HepG2 (cell line): ENCODE data around the gene TLE2. TPM values are rescaled to one million over a fixed set of nuclear protein-coding genes. Genes with fewer than 3 reads are reported as not detected.

Experiments
- BRCA1 ChIP-seq: sonication (generic); formaldehyde crosslinking; IDR thresholded peaks from 2 replicates; pipeline ENCODE4 v1.4.0; 2020; ENCODE audit warnings: missing genetic modification reagents
- FOXO1 ChIP-seq: sonication (generic); formaldehyde crosslinking; IDR thresholded peaks from 2 replicates; pipeline ENCODE4 v1.4.0; 2020; ENCODE audit warnings: missing genetic modification reagents
- GABPB1 ChIP-seq: IDR thresholded peaks from 2 replicates; pipeline ENCODE4 v1.6.1; 2016; ENCODE audit warnings: mild to moderate bottlenecking, missing genetic modification reagents, moderate library complexity, missing compliant biosample characterization
- HNRNPUL1 ChIP-seq: fragments of 200-400 bp; formaldehyde crosslinking; IDR thresholded peaks from 2 replicates; pipeline ENCODE4 v1.6.1; 2017; ENCODE audit warnings: low read depth, mild to moderate bottlenecking, low read length, moderate library complexity
- MIER2 ChIP-seq: IDR thresholded peaks from 2 replicates; pipeline ENCODE4 v1.6.1; 2016; ENCODE audit warnings: missing biosample characterization, missing genetic modification reagents
- NCOA1 ChIP-seq: sonication (generic); formaldehyde crosslinking; IDR thresholded peaks from 2 replicates; pipeline ENCODE4 v1.9.0; 2021; ENCODE audit warnings: missing genetic modification reagents
- NR2C2 ChIP-seq: sonication (generic); formaldehyde crosslinking; IDR thresholded peaks from 2 replicates; pipeline ENCODE4 v1.4.0; 2020; ENCODE audit warnings: missing genetic modification reagents, mild to moderate bottlenecking, moderate library complexity, borderline replicate concordance
- PTBP1 ChIP-seq: fragments of 200-400 bp; formaldehyde crosslinking; IDR thresholded peaks from 2 replicates; pipeline ENCODE4 v1.6.1; 2018; ENCODE audit warnings: low read length, low read depth; ENCODE audit not compliant: poor library complexity, severe bottlenecking
- TCF7 ChIP-seq: sonication (generic); IDR thresholded peaks from 2 replicates; pipeline ENCODE4 v1.6.1; 2016; ENCODE audit warnings: antibody characterized with exemption, low read depth
- ZBTB20 ChIP-seq: sonication (generic); formaldehyde crosslinking; IDR thresholded peaks from 2 replicates; pipeline ENCODE4 v1.8.1; 2023; ENCODE audit warnings: missing genetic modification reagents, low read depth, mild to moderate bottlenecking, borderline replicate concordance
- ZNF230 ChIP-seq: sonication (generic); formaldehyde crosslinking; IDR thresholded peaks from 2 replicates; pipeline ENCODE4 v1.4.0; 2020; ENCODE audit warnings: mild to moderate bottlenecking, missing genetic modification reagents
- ZNF337 ChIP-seq: sonication (generic); formaldehyde crosslinking; IDR thresholded peaks from 2 replicates; pipeline ENCODE4 v1.5.1; 2020; ENCODE audit warnings: missing genetic modification reagents, low read depth, mild to moderate bottlenecking, borderline replicate concordance
- ZNF501 ChIP-seq: sonication (generic); formaldehyde crosslinking; IDR thresholded peaks from 2 replicates; pipeline ENCODE4 v1.5.1; 2020; ENCODE audit warnings: mild to moderate bottlenecking, moderate library complexity, missing genetic modification reagents
- ZNF737 ChIP-seq: sonication (generic); formaldehyde crosslinking; IDR thresholded peaks from 2 replicates; pipeline ENCODE4 v1.5.0; 2020; ENCODE audit warnings: missing genetic modification reagents, mild to moderate bottlenecking, borderline replicate concordance
- ZNF772 ChIP-seq: sonication (generic); formaldehyde crosslinking; IDR thresholded peaks from 2 replicates; pipeline ENCODE4 v1.5.0; 2020; ENCODE audit warnings: mild to moderate bottlenecking, missing genetic modification reagents
- ZNF839 ChIP-seq: sonication (generic); formaldehyde crosslinking; IDR thresholded peaks from 2 replicates; pipeline ENCODE4 v1.4.0; 2020; ENCODE audit warnings: missing genetic modification reagents, mild to moderate bottlenecking, borderline replicate concordance
- ZSCAN29 ChIP-seq: sonication (generic); formaldehyde crosslinking; conservative IDR thresholded peaks from 2 replicates; pipeline ENCODE4 v1.4.0; 2020; ENCODE audit warnings: mild to moderate bottlenecking, missing genetic modification reagents
- ZSCAN31 ChIP-seq: sonication (generic); formaldehyde crosslinking; IDR thresholded peaks from 2 replicates; pipeline ENCODE4 v1.5.0; 2020; ENCODE audit warnings: low read depth, mild to moderate bottlenecking, missing genetic modification reagents
- polyA plus RNA-seq, 8 experiments: library from polyadenylated mRNA; depleted of rRNA in 3 of 8; stranded (reverse) in 7 of 8; unstranded in 1 of 8; fragments of >200 nt; fragmentation: Illumina TruSeq in 4 of 8; extraction: Trizol in 4 of 8; gene quantifications; 2 replicates each; pipeline versions ENCODE4 v1.2.1 to v1.2.3, GENCODE V29; 2011 to 2016; ENCODE audit warnings: low read depth in 4 of 8, missing spikeins in 1 of 8, mixed read lengths in 1 of 8; ENCODE audit not compliant: insufficient read depth in 1 of 8
- total RNA-seq, 5 experiments: library from RNA; depleted of rRNA; stranded (reverse); fragments of >200 nt; fragmentation: Illumina TruSeq; extraction: Trizol; gene quantifications; 2 replicates each; pipeline ENCODE4 v1.2.3, GENCODE V29; 2016; ENCODE audit warnings: low read depth in 1 of 5
- TF ChIP-seq, protein P1 (sequence below): sonication (generic); formaldehyde crosslinking; IDR thresholded peaks from 2 replicates; pipeline ENCODE4 v1.8.0; 2022; ENCODE audit warnings: mild to moderate bottlenecking, missing genetic modification reagents, borderline replicate concordance
- TF ChIP-seq, protein P2 (sequence below): sonication (generic); formaldehyde crosslinking; IDR thresholded peaks from 2 replicates; pipeline ENCODE4 v1.5.0; 2020; ENCODE audit warnings: mild to moderate bottlenecking, missing genetic modification reagents, borderline replicate concordance
- TF ChIP-seq, protein P3 (sequence below): sonication (generic); formaldehyde crosslinking; IDR thresholded peaks from 2 replicates; pipeline ENCODE4 v1.8.1; 2022; ENCODE audit warnings: mild to moderate bottlenecking, missing genetic modification reagents
- TF ChIP-seq, protein P4 (sequence below): sonication (generic); formaldehyde crosslinking; IDR thresholded peaks from 2 replicates; pipeline ENCODE4 v1.4.0; 2020; ENCODE audit warnings: missing genetic modification reagents

Gene TLE2
- total and polyA plus RNA-seq, 2 of the 13 experiments (the other 11 are each of a cell fraction or from before 2014, with no cell fraction given) = 0.07 to 0.81 TPM

DNA sequence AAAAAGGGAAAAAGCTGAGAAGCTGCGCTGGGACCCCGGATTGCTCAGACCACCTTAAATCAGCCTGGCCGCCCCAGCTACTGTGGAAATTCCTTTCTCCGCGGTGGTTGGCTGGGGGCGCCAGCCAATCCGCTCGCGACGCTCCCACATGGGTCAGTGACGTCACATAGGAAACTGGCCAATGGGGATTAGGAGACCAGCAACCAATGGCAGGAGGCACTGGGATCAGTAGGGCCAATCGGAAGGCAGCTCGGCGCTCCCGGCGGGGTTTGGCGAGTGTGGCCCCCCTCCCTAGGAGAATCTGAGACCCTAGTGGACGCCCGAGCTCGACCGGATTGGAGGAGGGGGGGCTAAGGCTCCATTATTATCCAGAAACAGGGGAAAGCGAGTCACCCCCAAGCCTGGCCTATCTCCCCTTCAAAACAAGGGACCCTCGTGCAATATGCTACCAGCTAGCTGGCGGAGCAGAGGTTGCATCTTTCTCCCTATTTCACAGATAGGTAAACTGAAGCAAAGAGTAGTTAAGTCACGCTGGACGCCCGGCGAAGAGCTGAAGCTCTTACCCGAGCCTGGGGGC lies 6.5 kb upstream of the TLE2 start (continued):
- TF ChIP-seq BRCA1 (CRISPR knock-in tag) (no peak), ZNF337 (CRISPR knock-in tag) (no peak), ZNF772 (CRISPR knock-in tag) (0 out of 2 replicates have a peak, but pooled peaks have one; percentile 20), ZNF501 (CRISPR knock-in tag) (peak; percentile 14; the same call in 1 of the 2 replicates), ZSCAN29 (CRISPR knock-in tag) (no peak), FOXO1 (no peak), NR2C2 (0 out of 2 replicates have a peak, but pooled peaks have one; percentile 30), ZNF839 (CRISPR knock-in tag) (no peak), GABPB1 (CRISPR knock-in tag) (no peak), ZNF737 (no peak), ZBTB20 (peak; percentile 3; the same call in 1 of the 2 replicates), MIER2 (CRISPR knock-in tag) (no peak), NCOA1 (CRISPR knock-in tag) (no peak), PTBP1 (no peak), TCF7 (no peak), ZNF230 (0 out of 2 replicates have a peak, but pooled peaks have one; percentile 35), ZSCAN31 (CRISPR knock-in tag) (no peak), HNRNPUL1 (no peak)
- TF ChIP-seq, protein P1, sequence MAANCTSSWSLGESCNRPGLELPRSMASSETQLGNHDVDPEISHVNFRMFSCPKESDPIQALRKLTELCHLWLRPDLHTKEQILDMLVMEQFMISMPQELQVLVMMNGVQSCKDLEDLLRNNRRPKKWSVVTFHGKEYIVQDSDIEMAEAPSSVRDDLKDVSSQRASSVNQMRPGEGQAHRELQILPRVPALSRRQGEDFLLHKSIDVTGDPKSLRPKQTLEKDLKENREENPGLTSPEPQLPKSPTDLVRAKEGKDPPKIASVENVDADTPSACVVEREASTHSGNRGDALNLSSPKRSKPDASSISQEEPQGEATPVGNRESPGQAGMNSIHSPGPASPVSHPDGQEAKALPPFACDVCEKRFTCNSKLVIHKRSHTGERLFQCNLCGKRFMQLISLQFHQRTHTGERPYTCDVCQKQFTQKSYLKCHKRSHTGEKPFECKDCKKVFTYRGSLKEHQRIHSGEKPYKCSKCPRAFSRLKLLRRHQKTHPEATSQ (CRISPR knock-in tag) = no peak
- TF ChIP-seq, protein P2, sequence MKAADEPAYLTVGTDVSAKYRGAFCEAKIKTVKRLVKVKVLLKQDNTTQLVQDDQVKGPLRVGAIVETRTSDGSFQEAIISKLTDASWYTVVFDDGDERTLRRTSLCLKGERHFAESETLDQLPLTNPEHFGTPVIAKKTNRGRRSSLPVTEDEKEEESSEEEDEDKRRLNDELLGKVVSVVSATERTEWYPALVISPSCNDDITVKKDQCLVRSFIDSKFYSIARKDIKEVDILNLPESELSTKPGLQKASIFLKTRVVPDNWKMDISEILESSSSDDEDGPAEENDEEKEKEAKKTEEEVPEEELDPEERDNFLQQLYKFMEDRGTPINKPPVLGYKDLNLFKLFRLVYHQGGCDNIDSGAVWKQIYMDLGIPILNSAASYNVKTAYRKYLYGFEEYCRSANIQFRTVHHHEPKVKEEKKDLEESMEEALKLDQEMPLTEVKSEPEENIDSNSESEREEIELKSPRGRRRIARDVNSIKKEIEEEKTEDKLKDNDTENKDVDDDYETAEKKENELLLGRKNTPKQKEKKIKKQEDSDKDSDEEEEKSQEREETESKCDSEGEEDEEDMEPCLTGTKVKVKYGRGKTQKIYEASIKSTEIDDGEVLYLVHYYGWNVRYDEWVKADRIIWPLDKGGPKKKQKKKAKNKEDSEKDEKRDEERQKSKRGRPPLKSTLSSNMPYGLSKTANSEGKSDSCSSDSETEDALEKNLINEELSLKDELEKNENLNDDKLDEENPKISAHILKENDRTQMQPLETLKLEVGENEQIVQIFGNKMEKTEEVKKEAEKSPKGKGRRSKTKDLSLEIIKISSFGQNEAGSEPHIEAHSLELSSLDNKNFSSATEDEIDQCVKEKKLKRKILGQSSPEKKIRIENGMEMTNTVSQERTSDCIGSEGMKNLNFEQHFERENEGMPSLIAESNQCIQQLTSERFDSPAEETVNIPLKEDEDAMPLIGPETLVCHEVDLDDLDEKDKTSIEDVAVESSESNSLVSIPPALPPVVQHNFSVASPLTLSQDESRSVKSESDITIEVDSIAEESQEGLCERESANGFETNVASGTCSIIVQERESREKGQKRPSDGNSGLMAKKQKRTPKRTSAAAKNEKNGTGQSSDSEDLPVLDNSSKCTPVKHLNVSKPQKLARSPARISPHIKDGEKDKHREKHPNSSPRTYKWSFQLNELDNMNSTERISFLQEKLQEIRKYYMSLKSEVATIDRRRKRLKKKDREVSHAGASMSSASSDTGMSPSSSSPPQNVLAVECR (CRISPR knock-in tag) = no peak
- TF ChIP-seq, protein P3, sequence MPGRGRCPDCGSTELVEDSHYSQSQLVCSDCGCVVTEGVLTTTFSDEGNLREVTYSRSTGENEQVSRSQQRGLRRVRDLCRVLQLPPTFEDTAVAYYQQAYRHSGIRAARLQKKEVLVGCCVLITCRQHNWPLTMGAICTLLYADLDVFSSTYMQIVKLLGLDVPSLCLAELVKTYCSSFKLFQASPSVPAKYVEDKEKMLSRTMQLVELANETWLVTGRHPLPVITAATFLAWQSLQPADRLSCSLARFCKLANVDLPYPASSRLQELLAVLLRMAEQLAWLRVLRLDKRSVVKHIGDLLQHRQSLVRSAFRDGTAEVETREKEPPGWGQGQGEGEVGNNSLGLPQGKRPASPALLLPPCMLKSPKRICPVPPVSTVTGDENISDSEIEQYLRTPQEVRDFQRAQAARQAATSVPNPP = no peak
- TF ChIP-seq, protein P4, sequence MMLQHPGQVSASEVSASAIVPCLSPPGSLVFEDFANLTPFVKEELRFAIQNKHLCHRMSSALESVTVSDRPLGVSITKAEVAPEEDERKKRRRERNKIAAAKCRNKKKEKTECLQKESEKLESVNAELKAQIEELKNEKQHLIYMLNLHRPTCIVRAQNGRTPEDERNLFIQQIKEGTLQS (CRISPR knock-in tag) = no peak
